H1 (cell line): ENCODE measurements around the gene TK2.

ENCODE experiments used
- ASH2L ChIP-seq: fragments of 200-600, 300-600 bp; sonication (generic); IDR thresholded peaks from one replicate; pipeline ENCODE4 v1.7.1; 2017; ENCODE audit warnings: low read length
- CTCF ChIP-seq, 3 experiments: IDR thresholded peaks; 1 replicate in 2 of 3; 2 replicates in 1 of 3; pipeline versions ENCODE4 v1.5.1 to v1.6.1; 2011; ENCODE audit warnings: low read length in 3 of 3, mild to moderate bottlenecking in 3 of 3, inconsistent platforms in 2 of 3, low read depth in 1 of 3, moderate library complexity in 1 of 3; ENCODE audit not compliant: insufficient read depth in 1 of 3; ENCODE audit errors: control extremely low read depth in 1 of 3
- E2F6 ChIP-seq: IDR thresholded peaks from 2 replicates; pipeline ENCODE4 v1.6.1; 2012; ENCODE audit warnings: inconsistent platforms
- EGR1 ChIP-seq: IDR thresholded peaks from 2 replicates; pipeline ENCODE4 v1.6.1; 2011; ENCODE audit warnings: low read depth, low read length, borderline replicate concordance
- EP300 ChIP-seq, 2 experiments: IDR thresholded peaks; 1 replicate in 1 of 2; 2 replicates in 1 of 2; pipeline ENCODE4 v1.6.1; 2011 to 2012; ENCODE audit warnings: low read depth in 2 of 2, low read length in 2 of 2, mild to moderate bottlenecking in 2 of 2, borderline replicate concordance in 1 of 2, inconsistent platforms in 1 of 2, moderate library complexity in 1 of 2
- GABPA ChIP-seq: IDR thresholded peaks from 2 replicates; pipeline ENCODE4 v1.6.1; 2011; ENCODE audit warnings: mild to moderate bottlenecking, low read length, moderate library complexity, borderline replicate concordance; ENCODE audit not compliant: insufficient read depth
- JUND ChIP-seq: IDR thresholded peaks from 2 replicates; pipeline ENCODE4 v1.6.1; 2011; ENCODE audit warnings: mild to moderate bottlenecking, improper control_type of control experiment, low read length
- POLR2A ChIP-seq, 2 experiments: IDR thresholded peaks; 1 replicate in 1 of 2; 2 replicates in 1 of 2; pipeline ENCODE4 v1.6.1; 2011; ENCODE audit warnings: low read depth in 2 of 2, low read length in 2 of 2, mild to moderate bottlenecking in 2 of 2; ENCODE audit errors: control extremely low read depth in 1 of 2
- POLR2AphosphoS5 ChIP-seq: IDR thresholded peaks from 2 replicates; pipeline ENCODE4 v1.6.1; 2011; ENCODE audit warnings: low read depth, low read length
- SUZ12 ChIP-seq: fragments of 200-600 bp; sonication (generic); IDR thresholded peaks from 2 replicates; pipeline ENCODE4 v1.6.1; 2012; ENCODE audit warnings: mild to moderate bottlenecking, inconsistent platforms, low read length, moderate library complexity, mixed read lengths
- TEAD4 ChIP-seq: IDR thresholded peaks from 2 replicates; pipeline ENCODE4 v1.6.1; 2012; ENCODE audit warnings: low read depth, low read length, inconsistent platforms, mixed read lengths
- YY1 ChIP-seq: IDR thresholded peaks from 2 replicates; pipeline ENCODE4 v1.6.1; 2011; ENCODE audit warnings: low read depth, mild to moderate bottlenecking, low read length

- TF ChIP-seq CTCF (IDR thresholded peaks at IDR 0.05; ENCODE audit: control extremely low read depth in 1 of 3, insufficient read depth in 1 of 3, low read depth in 1 of 3, low read length in 3 of 3) (no peak), GABPA (no peak), EP300 (IDR thresholded peaks at IDR 0.05; ENCODE audit: borderline replicate concordance in 1 of 2, low read depth in 2 of 2, low read length in 2 of 2) (no peak), JUND (no peak), TEAD4 (no peak), POLR2A (IDR thresholded peaks at IDR 0.05; ENCODE audit: control extremely low read depth in 1 of 2, low read depth in 2 of 2, low read length in 2 of 2) (no peak), EGR1 (no peak), POLR2AphosphoS5 (no peak), SUZ12 (no peak), ASH2L (no peak), E2F6 (no peak), YY1 (no peak)
Observed at GRCh38 chr16:66516808-66517585, 32.9 kb downstream of the TK2 start.
